Measurements from ENCODE around the gene ADAMTS13.

ADAMTS13 gene

GRCh38 chr9:133456409-133456808, 34.2 kb downstream of the ADAMTS13 start:
- TF ChIP-seq, protein P1, sequence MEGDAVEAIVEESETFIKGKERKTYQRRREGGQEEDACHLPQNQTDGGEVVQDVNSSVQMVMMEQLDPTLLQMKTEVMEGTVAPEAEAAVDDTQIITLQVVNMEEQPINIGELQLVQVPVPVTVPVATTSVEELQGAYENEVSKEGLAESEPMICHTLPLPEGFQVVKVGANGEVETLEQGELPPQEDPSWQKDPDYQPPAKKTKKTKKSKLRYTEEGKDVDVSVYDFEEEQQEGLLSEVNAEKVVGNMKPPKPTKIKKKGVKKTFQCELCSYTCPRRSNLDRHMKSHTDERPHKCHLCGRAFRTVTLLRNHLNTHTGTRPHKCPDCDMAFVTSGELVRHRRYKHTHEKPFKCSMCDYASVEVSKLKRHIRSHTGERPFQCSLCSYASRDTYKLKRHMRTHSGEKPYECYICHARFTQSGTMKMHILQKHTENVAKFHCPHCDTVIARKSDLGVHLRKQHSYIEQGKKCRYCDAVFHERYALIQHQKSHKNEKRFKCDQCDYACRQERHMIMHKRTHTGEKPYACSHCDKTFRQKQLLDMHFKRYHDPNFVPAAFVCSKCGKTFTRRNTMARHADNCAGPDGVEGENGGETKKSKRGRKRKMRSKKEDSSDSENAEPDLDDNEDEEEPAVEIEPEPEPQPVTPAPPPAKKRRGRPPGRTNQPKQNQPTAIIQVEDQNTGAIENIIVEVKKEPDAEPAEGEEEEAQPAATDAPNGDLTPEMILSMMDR (IDR thresholded peaks at IDR 0.05), result no peak
- no peak for TF ChIP-seq ZFX (IDR thresholded peaks at IDR 0.05; ENCODE audit: borderline replicate concordance)
- H3K27ac ChIP-seq, result no peak overlapping the region

DNA sequence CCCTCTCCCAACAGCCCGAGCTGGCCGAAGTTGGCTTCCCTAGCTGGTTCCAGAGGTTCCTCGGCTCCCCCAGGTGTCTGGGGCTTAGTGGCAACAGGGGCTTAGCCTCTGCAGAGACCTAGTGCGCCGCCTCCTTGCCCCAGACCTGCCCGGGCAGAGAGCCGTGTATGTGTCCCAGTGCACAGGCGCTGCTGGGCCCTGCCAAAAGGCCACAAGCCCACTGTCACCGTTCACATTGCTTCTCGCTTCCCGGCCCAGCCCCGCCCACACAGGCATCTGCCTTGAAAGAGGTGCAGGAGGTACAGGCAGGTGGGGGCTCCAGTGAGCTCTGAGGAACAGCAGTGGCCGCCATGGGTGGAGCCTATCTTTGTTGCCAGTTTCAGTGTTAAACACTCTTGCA, 35.1 kb downstream of the ADAMTS13 start:
- TF ChIP-seq, protein P1 (IDR thresholded peaks at IDR 0.05), result no peak
- TF ChIP-seq ZFX (IDR thresholded peaks at IDR 0.05; ENCODE audit: borderline replicate concordance), result no peak
- H3K27ac ChIP-seq, result no peak overlapping the region

DNA sequence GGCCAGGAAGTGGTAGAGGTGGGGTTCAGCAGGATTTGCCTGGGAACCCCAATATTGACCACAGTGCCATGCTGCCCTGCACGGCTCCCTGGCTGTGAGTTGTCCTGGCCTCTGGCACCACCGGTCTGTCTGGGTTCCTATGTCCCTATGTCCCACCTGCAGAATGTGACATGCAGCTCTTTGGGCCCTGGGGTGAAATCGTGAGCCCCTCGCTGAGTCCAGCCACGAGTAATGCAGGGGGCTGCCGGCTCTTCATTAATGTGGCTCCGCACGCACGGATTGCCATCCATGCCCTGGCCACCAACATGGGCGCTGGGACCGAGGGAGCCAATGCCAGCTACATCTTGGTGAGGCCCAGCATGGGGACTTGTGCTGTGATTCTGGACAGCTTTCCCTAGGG, 35.6 kb downstream of the ADAMTS13 start:
- TF ChIP-seq, protein P1 (IDR thresholded peaks at IDR 0.05), result no peak
- TF ChIP-seq ZFX (IDR thresholded peaks at IDR 0.05; ENCODE audit: borderline replicate concordance), result no peak
- no peak overlapping the region for H3K27ac ChIP-seq

DNA sequence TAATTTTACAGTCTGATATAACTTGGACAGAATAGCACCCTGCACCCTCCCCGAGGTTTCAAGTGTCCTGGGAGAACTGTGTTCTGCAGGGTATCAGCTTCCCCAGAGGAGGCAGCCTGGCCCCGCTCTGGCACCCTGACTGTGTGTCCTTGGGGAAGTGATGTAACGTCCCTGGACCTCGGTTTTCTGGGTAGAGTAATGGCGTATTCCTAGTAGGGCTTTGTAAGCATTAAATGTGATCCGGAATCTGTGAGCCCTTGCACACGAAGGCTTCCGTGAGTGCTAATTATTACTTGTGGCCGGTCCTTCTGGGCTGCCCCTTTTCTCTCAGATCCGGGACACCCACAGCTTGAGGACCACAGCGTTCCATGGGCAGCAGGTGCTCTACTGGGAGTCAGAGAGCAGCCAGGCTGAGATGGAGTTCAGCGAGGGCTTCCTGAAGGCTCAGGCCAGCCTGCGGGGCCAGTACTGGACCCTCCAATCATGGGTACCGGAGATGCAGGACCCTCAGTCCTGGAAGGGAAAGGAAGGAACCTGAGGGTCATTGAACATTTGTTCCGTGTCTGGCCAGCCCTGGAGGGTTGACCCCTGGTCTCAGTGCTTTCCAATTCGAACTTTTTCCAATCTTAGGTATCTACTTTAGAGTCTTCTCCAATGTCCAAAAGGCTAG, 36.6 kb downstream of the ADAMTS13 start:
- H3K27ac ChIP-seq, result peak overlapping the region; percentile 81
- no peak for TF ChIP-seq ZFX (IDR thresholded peaks at IDR 0.05; ENCODE audit: borderline replicate concordance)
- TF ChIP-seq, protein P1 (IDR thresholded peaks at IDR 0.05), result no peak

DNA sequence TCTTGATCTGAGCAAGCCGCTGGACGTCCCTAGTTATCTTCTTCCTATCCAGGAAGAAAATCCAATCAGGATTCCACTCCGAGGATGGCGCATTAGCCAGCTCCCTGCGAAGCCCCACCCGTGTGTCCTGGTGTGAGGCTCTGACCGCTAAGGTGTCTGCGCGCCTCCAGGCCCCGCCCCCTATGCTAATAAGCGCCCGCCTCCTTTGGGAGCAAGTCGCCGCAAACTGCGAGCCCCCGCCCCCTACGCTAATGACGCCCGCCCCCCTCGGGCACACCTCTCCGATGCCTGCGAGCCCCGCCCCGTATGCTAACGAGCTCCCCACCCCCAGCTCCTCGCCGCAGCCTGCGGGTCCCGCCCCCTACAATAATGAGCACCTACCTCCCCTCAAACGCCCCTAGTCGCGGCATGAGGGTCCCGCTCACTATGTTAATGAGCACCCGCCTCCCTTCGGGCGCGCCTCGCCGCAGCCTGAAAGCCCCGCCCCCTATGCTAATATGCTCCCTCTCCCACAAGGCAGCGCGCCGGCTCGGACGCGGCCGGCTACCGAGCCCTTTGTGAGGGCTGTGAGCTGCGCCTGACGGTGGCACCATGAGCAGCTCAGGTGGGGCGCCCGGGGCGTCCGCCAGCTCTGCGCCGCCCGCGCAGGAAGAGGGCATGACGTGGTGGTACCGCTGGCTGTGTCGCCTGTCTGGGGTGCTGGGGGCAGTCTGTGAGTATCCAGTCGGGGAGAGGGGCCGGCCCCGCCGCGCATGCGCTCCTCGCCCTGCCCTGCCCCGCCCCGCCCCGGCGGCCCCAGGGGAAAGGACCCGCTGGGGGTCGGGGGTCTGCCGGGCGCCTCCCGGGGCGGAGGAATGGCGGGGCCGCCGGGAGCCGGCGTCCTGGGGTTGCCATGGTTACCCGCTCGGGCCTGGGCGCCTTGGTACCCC, 37.6 kb downstream of the ADAMTS13 start, which contains the start of gene CACFD1:
CACFD1 (plus strand) TSS at position 503 of the 929 bp plus-strand sequence; CDS start at position 592, 89 bp downstream.
- TF ChIP-seq ZFX (IDR thresholded peaks at IDR 0.05; ENCODE audit: borderline replicate concordance), result no peak
- TF ChIP-seq, protein P1 (IDR thresholded peaks at IDR 0.05), result no peak
- peak within 1 kb of the TSS; percentile 81 for H3K27ac ChIP-seq

GRCh38 chr9:133460405-133461175, 38.4 kb downstream of the ADAMTS13 start:
- TF ChIP-seq, protein P1 (IDR thresholded peaks at IDR 0.05), result no peak
- no peak for TF ChIP-seq ZFX (IDR thresholded peaks at IDR 0.05; ENCODE audit: borderline replicate concordance)
- peak overlapping the region; percentile 81 for H3K27ac ChIP-seq

All from 22Rv1 (cell line).